HCT116 (cell line): ENCODE data around the gene RNU5D-1. TPM values are rescaled to one million over a fixed set of nuclear protein-coding genes. Genes with fewer than 3 reads are reported as not detected.

Experiments
- ATAC-seq: fragments of 200-7000 bp; cut with Tn5 transposase; 2 replicates; pipeline ENCODE4 v1.9.1; 2020; ENCODE audit warnings: mild to moderate bottlenecking, moderate library complexity
- BruUV-seq: library from RNA; stranded (reverse); fragments of 400-500 nt; replicated peaks from 2 replicates; lab custom pipeline; 2021; lab: Mats Ljungman, UMichigan
- CTCF ChIA-PET: fragments of 300-600 bp; sonication (Branson Sonifier 250); formaldehyde crosslinking; loops from one replicate; lab custom pipeline; 2021; ENCODE audit warnings: antibody characterized with exemption; lab: Charles Lee
- POLR2A ChIA-PET: fragments of 300-600, 350-600 bp; sonication (Branson Sonifier 250); formaldehyde crosslinking; loops from one replicate; lab custom pipeline; 2021; ENCODE audit warnings: antibody characterized with exemption; lab: Charles Lee
- RAD21 ChIA-PET, 2 experiments: fragments of 300-600 bp; sonication (Branson Sonifier 250); formaldehyde crosslinking; loops; one replicate each; lab custom pipeline; 2023; ENCODE audit warnings: low total read pairs in 2 of 2; ENCODE audit not compliant: uncharacterized antibody in 2 of 2, unreplicated experiment in 2 of 2, low non-redundant PET in 1 of 2; lab: Charles Lee
- DNase-seq: peaks from one replicate; pipeline ENCODE4 v3.0.0-alpha.2; 2010; ENCODE audit warnings: low read depth, low spot score
- H2AFZ ChIP-seq: fragments of 200-600 bp; shearing (Covaris generic), sonication (generic); 2 replicates; pipeline ENCODE4 v1.6.1; 2017; ENCODE audit warnings: low read depth, mixed run types, mixed read lengths, antibody characterized with exemption, low read length; ENCODE audit not compliant: poor library complexity, severe bottlenecking
- H3K27ac ChIP-seq: 2 replicates; pipeline ENCODE4 v1.5.1; 2012; ENCODE audit warnings: low read depth, low read length
- H3K27me3 ChIP-seq: fragments of 200-600 bp; sonication (generic); 2 replicates; pipeline ENCODE4 v1.6.1; 2016; ENCODE audit warnings: mixed run types, low read length, mixed read lengths; ENCODE audit not compliant: insufficient read depth
- H3K36me3 ChIP-seq, 2 experiments: fragments of 200-500 bp in 1 of 2; fragments of 200-600 bp in 1 of 2; sonication (Bioruptor generic) in 1 of 2; sonication (generic) in 1 of 2; 2 replicates each; pipeline versions ENCODE4 v1.5.1 to v1.6.1; 2014 to 2016; ENCODE audit warnings: low read length in 2 of 2, inconsistent platforms in 1 of 2, mixed read lengths in 1 of 2, mixed run types in 1 of 2; ENCODE audit not compliant: insufficient read depth in 2 of 2, control insufficient read depth in 1 of 2
- H3K4me1 ChIP-seq, 2 experiments: fragments of 200-600 bp in 1 of 2; sonication (generic) in 1 of 2; 2 replicates each; pipeline versions ENCODE4 v1.5.1 to v1.6.1; 2012 to 2017; ENCODE audit warnings: low read length in 2 of 2, inconsistent platforms in 1 of 2, mild to moderate bottlenecking in 1 of 2, mixed read lengths in 1 of 2, mixed run types in 1 of 2, moderate library complexity in 1 of 2; ENCODE audit not compliant: insufficient read depth in 2 of 2, control insufficient read depth in 1 of 2
- H3K4me2 ChIP-seq: fragments of 200-600 bp; sonication (generic); 2 replicates; pipeline ENCODE4 v1.6.1; 2017; ENCODE audit warnings: mixed run types, low read length, mixed read lengths
- H3K4me3 ChIP-seq, 2 experiments: fragments of 200-600 bp in 1 of 2; sonication (generic) in 1 of 2; replicated peaks in 1 of 2; 2 replicates each; pipeline ENCODE4 v1.5.1; 2011 to 2016; ENCODE audit warnings: low read length in 2 of 2, control low read depth in 1 of 2, low read depth in 1 of 2, mild to moderate bottlenecking in 1 of 2, mixed read lengths in 1 of 2, mixed run types in 1 of 2
- H3K79me2 ChIP-seq: fragments of 200-600 bp; sonication (generic); 2 replicates; pipeline ENCODE4 v1.6.1; 2017; ENCODE audit warnings: mild to moderate bottlenecking, mixed run types, low read length, moderate library complexity, mixed read lengths; ENCODE audit not compliant: insufficient read depth
- H3K9ac ChIP-seq: fragments of 200-600 bp; sonication (generic); 2 replicates; pipeline ENCODE4 v1.6.1; 2016; ENCODE audit warnings: low read length, mixed read lengths
- H3K9me2 ChIP-seq: fragments of 200-600 bp; sonication (generic), shearing (Covaris generic); 2 replicates; pipeline ENCODE4 v1.6.1; 2017; ENCODE audit warnings: mixed run types, mild to moderate bottlenecking, moderate library complexity; ENCODE audit not compliant: insufficient read depth
- H3K9me3 ChIP-seq, 2 experiments: fragments of 200-500 bp in 1 of 2; fragments of 200-600 bp in 1 of 2; sonication (Bioruptor generic) in 1 of 2; sonication (generic) in 1 of 2; 2 replicates each; pipeline ENCODE4 v1.6.1; 2014 to 2017; ENCODE audit warnings: low read length in 2 of 2, mixed read lengths in 2 of 2, inconsistent platforms in 1 of 2, low read depth in 1 of 2, mild to moderate bottlenecking in 1 of 2, mixed run types in 1 of 2, moderate library complexity in 1 of 2; ENCODE audit not compliant: control insufficient read depth in 1 of 2, insufficient read depth in 1 of 2
- H4K20me1 ChIP-seq: fragments of 200-600 bp; sonication (generic), shearing (Covaris generic); 2 replicates; pipeline ENCODE4 v1.6.1; 2017; ENCODE audit warnings: mixed run types, mild to moderate bottlenecking, moderate library complexity; ENCODE audit not compliant: insufficient read depth
- EZH2 ChIP-seq: fragments of 200-600 bp; sonication (generic); IDR thresholded peaks from 2 replicates; pipeline ENCODE4 v1.6.1; 2017; ENCODE audit warnings: antibody characterized with exemption, mixed run types
- EZH2phosphoT487 ChIP-seq: fragments of 200-600 bp; IDR thresholded peaks from 2 replicates; pipeline ENCODE4 v1.6.1; 2018; ENCODE audit warnings: antibody characterized with exemption, borderline replicate concordance
- FOSL1 ChIP-seq: IDR thresholded peaks from 2 replicates; pipeline ENCODE4 v1.6.1; 2012; ENCODE audit warnings: low read depth
- JUND ChIP-seq: IDR thresholded peaks from 2 replicates; pipeline ENCODE4 v1.6.1; 2012
- POLR2A ChIP-seq: IDR thresholded peaks from 2 replicates; pipeline ENCODE4 v1.7.0; 2011; ENCODE audit warnings: borderline replicate concordance; ENCODE audit not compliant: insufficient read depth, insufficient read length; ENCODE audit errors: extremely low read depth
- RAD21 ChIP-seq: IDR thresholded peaks from 2 replicates; pipeline ENCODE4 v1.6.1; 2012; ENCODE audit warnings: low read depth, mild to moderate bottlenecking
- SIN3A ChIP-seq: IDR thresholded peaks from 2 replicates; pipeline ENCODE4 v1.6.1; 2012; ENCODE audit warnings: low read depth
- SRF ChIP-seq: IDR thresholded peaks from 2 replicates; pipeline ENCODE4 v1.6.1; 2012; ENCODE audit warnings: low read depth
- TCF7L2 ChIP-seq: IDR thresholded peaks from 2 replicates; pipeline ENCODE4 v1.7.0; 2011; ENCODE audit warnings: borderline replicate concordance, inconsistent platforms; ENCODE audit not compliant: insufficient read depth, insufficient read length; ENCODE audit errors: extremely low read depth
- ZFX ChIP-seq: fragments of 450-650 bp; IDR thresholded peaks from 2 replicates; pipeline ENCODE4 v1.6.1; 2017
- intact Hi-C: fragments of 100-400 bp; cut with micrococcal nuclease; formaldehyde crosslinking; loops from 2 replicates; pipeline ENCODE4 v1.10.0; 2022
- total RNA-seq: library from RNA; stranded (reverse); gene quantifications from one replicate; pipeline ENCODE4 v1.2.1, GENCODE V29; 2021; ENCODE audit not compliant: unreplicated experiment
- TF ChIP-seq, protein P1 (sequence below): IDR thresholded peaks from 2 replicates; pipeline ENCODE4 v1.6.1; 2012; ENCODE audit warnings: low read depth

RNU5D-1 gene
- total RNA-seq, 1 experiment from 2014 or later, result not detected

GRCh38 chr1:44733784-44734183 lies 2.8 kb upstream of the RNU5D-1 start:
- POLR2A ChIA-PET, result interaction anchor here (0.7 to 5.9 kb wide), 5 partner anchors 9 to 85 kb away, joined by 3 to 461 read pairs (median 39); partner anchors contain the start of gene RPS8
- RAD21 ChIA-PET, result no interaction called here

More at GRCh38 chr1:44733784-44734183, 2.8 kb upstream of the RNU5D-1 start:
- intact Hi-C loops, result loop anchor here (5.0 kb wide), 3 partner anchors 279 to 759 kb away; partner anchors contain the start of genes HECTD3, TESK2 and UROD
- DNase-seq (no peak), ATAC-seq (no peak)
- Histone ChIP-seq H4K20me1 (no peaks in the 10 kb centered on the region), H3K9ac (no peak overlapping the region), H3K4me3 (no peak overlapping the region), H3K9me3 (no peaks in the 10 kb centered on the region), H3K4me2 (no peak overlapping the region), H3K9me2 (no peaks in the 10 kb centered on the region), H2AFZ (no peak overlapping the region), H3K36me3 (no peaks in the 10 kb centered on the region), H3K79me2 (no peaks in the 10 kb centered on the region), H3K27me3 (no peaks in the 10 kb centered on the region), H3K27ac (no peak overlapping the region), H3K4me1 (peaks cover 23 to 47% of the 10 kb centered on the region in 2 experiments)
- TF ChIP-seq SIN3A, result no peak
- no peak for TF ChIP-seq POLR2A
- no peak for TF ChIP-seq ZFX
- no peak for TF ChIP-seq RAD21
- TF ChIP-seq TCF7L2, result no peak
- TF ChIP-seq, protein P1, sequence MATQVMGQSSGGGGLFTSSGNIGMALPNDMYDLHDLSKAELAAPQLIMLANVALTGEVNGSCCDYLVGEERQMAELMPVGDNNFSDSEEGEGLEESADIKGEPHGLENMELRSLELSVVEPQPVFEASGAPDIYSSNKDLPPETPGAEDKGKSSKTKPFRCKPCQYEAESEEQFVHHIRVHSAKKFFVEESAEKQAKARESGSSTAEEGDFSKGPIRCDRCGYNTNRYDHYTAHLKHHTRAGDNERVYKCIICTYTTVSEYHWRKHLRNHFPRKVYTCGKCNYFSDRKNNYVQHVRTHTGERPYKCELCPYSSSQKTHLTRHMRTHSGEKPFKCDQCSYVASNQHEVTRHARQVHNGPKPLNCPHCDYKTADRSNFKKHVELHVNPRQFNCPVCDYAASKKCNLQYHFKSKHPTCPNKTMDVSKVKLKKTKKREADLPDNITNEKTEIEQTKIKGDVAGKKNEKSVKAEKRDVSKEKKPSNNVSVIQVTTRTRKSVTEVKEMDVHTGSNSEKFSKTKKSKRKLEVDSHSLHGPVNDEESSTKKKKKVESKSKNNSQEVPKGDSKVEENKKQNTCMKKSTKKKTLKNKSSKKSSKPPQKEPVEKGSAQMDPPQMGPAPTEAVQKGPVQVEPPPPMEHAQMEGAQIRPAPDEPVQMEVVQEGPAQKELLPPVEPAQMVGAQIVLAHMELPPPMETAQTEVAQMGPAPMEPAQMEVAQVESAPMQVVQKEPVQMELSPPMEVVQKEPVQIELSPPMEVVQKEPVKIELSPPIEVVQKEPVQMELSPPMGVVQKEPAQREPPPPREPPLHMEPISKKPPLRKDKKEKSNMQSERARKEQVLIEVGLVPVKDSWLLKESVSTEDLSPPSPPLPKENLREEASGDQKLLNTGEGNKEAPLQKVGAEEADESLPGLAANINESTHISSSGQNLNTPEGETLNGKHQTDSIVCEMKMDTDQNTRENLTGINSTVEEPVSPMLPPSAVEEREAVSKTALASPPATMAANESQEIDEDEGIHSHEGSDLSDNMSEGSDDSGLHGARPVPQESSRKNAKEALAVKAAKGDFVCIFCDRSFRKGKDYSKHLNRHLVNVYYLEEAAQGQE, result no peak
- TF ChIP-seq JUND, result no peak
- no peak for TF ChIP-seq EZH2
- no peak for TF ChIP-seq EZH2phosphoT487
- no peak for TF ChIP-seq SRF
- no peak for TF ChIP-seq FOSL1
- no TSS peak for BruUV-seq
- CTCF ChIA-PET, result no interaction called here
